Small intestine (tissue), 7 donors: ENCODE measurements around the gene PACRG. TPM values are rescaled to one million over a fixed set of nuclear protein-coding genes. Genes with fewer than 3 reads are reported as not detected.

Experiments
- DNase-seq, 2 donors: peaks; one replicate each; pipeline versions ENCODE4 v3.0.0 to v3.0.0-alpha.2; 2013
- FAIRE-seq: peaks from 2 replicates; lab custom pipeline; 2012; peaks lifted over from hg19 to GRCh38; lab: Jason Lieb, UNC
- H3K27ac ChIP-seq, 3 donors: one replicate each; pipeline ENCODE4 v1.5.1; 2013; ENCODE audit warnings: low read length in 2 of 3, mild to moderate bottlenecking in 2 of 3, control low read depth in 1 of 3, inconsistent platforms in 1 of 3, low read depth in 1 of 3, moderate library complexity in 1 of 3
- H3K27me3 ChIP-seq, 3 donors: one replicate each; pipeline ENCODE4 v1.6.1; 2013; ENCODE audit warnings: low read length in 3 of 3, inconsistent platforms in 1 of 3; ENCODE audit not compliant: control insufficient read depth in 3 of 3, insufficient read depth in 3 of 3
- H3K36me3 ChIP-seq, 3 donors: one replicate each; pipeline ENCODE4 v1.6.1; 2013; ENCODE audit warnings: low read length in 3 of 3, inconsistent platforms in 1 of 3, low read depth in 1 of 3, mild to moderate bottlenecking in 1 of 3, moderate library complexity in 1 of 3; ENCODE audit not compliant: control insufficient read depth in 3 of 3, insufficient read depth in 2 of 3
- H3K4me1 ChIP-seq, 3 donors: one replicate each; pipeline ENCODE4 v1.6.1; 2013; ENCODE audit warnings: low read length in 2 of 3, inconsistent platforms in 1 of 3, low read depth in 1 of 3, mild to moderate bottlenecking in 1 of 3, moderate library complexity in 1 of 3; ENCODE audit not compliant: control insufficient read depth in 3 of 3, insufficient read depth in 2 of 3
- H3K4me3 ChIP-seq, 3 donors: one replicate each; pipeline ENCODE4 v1.5.1; 2013; ENCODE audit warnings: low read length in 3 of 3, control low read depth in 1 of 3, inconsistent platforms in 1 of 3, low read depth in 1 of 3, mild to moderate bottlenecking in 1 of 3, moderate library complexity in 1 of 3
- H3K9me3 ChIP-seq, 2 donors: one replicate each; pipeline ENCODE4 v1.6.1; 2013; ENCODE audit warnings: low read depth in 1 of 2, low read length in 1 of 2; ENCODE audit not compliant: control insufficient read depth in 2 of 2, insufficient read depth in 1 of 2
- WGBS, 3 donors: extraction: QIAGEN DNeasy Blood & Tissue Kit; methylation state at CpG; one replicate each; pipeline ENCODE4 v1.1.7; 2013; 5-methylcytosine and 5-hydroxymethylcytosine counted together
- polyA plus RNA-seq, 4 donors: library from polyadenylated mRNA; stranded (reverse) in 3 of 4; unstranded in 1 of 4; fragments of 200-250 nt in 3 of 4; fragments of 120-200 nt in 1 of 4; gene quantifications; one replicate each; pipeline versions ENCODE4 v1.2.1 to v1.2.3, GENCODE V29; 2013
- donor health status: healthy with polysubstance abuse.
- donor health status: control.
- donor health status: control.
- donor health status: Bipolar disorder and iron deficiency.
- donor health status: healthy.

Gene PACRG
- polyA plus RNA-seq, 4 donors: 0.49 to 1.5 TPM; not detected in 2

DNA sequence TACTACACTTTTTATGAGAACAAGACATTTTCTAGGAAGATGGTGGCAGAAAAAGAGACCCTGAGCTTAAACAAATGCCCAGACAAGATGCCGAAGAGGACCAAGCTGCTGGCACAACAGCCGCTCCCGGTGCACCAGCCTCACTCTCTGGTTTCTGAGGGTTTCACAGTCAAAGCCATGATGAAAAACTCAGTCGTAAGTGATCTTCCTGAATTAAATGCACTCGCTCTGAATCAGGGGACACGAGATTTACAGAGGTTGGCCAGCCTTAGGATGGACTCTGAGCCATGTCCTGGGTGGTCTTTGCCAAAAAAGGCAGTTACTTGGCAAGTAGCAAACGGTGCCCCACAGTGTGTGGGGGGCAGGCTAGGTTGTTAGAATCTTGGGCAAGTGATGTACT lies 423 bp downstream of the PACRG start:
- no peak for DNase-seq
- H3K9me3 ChIP-seq: no peaks in the 10 kb centered on the region
- no peak for FAIRE-seq

DNA sequence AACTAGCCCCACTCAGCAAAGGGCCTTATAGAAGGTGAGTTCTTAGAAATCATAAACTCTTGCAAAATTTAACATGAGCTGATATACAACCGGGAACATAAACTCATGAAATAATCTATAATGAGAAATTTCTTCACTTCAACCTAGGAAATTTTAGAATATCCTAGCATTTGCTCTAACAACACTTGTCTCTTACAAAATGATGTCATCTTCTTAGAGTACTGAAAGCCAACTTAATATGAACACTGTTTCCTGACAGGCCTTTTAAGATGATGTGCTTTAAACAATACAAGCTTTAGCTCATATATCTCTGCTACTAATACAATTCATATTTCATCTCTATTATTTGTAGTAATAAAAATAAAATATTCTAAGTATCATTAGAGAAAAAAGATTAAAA lies 932 bp downstream of the PACRG start:
- WGBS, 3 donors: 74 to 90% (median 82%) methylated on average over 1 of the region's 1 CpG
- no peak for DNase-seq
- H3K4me1 ChIP-seq: peaks cover 2 to 14% (median 5%) of the 10 kb centered on the region in 3 donors
- H3K36me3 ChIP-seq: no peaks in the 10 kb centered on the region
- FAIRE-seq: peak; percentile 39
- no peak overlapping the region for H3K27ac ChIP-seq
- H3K4me3 ChIP-seq: no peak overlapping the region
- no peaks in the 10 kb centered on the region for H3K27me3 ChIP-seq
- H3K9me3 ChIP-seq: no peaks in the 10 kb centered on the region

More for the DNA sequence above, 423 bp downstream of the PACRG start:
- peak overlapping the region in 1 of 3 donors; percentile 29 for H3K4me3 ChIP-seq
- 25 to 41% (median 31%) methylated on average over 7 of the region's 7 CpGs for WGBS, 3 donors
- H3K27ac ChIP-seq: peak overlapping the region; percentile 5 to 63 (median 46)
- H3K36me3 ChIP-seq: no peaks in the 10 kb centered on the region
- peaks cover 2 to 14% (median 5%) of the 10 kb centered on the region in 3 donors for H3K4me1 ChIP-seq
- H3K27me3 ChIP-seq: no peaks in the 10 kb centered on the region

DNA sequence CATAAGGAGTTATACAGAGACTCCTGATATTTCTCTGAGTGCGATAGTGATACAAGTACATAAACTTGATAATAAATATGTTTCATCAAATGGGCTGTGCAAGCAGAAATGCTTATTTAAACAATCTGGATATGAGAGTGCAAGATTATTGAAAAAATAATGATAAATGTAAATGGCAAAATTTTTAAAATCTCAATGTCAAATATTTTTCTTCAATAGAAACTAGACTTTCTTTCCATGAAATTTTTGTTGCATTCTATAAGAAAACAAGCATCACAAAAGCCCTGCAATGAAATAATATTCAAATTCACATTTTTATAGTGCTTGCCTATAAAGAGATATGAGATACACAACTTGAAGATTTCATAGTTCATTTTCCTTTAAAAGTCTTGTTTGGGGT lies 2.7 kb downstream of the PACRG start:
- WGBS, 3 donors: 97 to 100% (median 98%) methylated on average over 1 of the region's 1 CpG
- Histone ChIP-seq H3K27ac (no peak overlapping the region), H3K4me3 (no peak overlapping the region), H3K9me3 (no peaks in the 10 kb centered on the region), H3K36me3 (no peaks in the 10 kb centered on the region), H3K4me1 (peaks cover 0 to 6% (median 1%) of the 10 kb centered on the region in 3 donors), H3K27me3 (no peaks in the 10 kb centered on the region)
- DNase-seq (no peak), FAIRE-seq (no peak)

DNA sequence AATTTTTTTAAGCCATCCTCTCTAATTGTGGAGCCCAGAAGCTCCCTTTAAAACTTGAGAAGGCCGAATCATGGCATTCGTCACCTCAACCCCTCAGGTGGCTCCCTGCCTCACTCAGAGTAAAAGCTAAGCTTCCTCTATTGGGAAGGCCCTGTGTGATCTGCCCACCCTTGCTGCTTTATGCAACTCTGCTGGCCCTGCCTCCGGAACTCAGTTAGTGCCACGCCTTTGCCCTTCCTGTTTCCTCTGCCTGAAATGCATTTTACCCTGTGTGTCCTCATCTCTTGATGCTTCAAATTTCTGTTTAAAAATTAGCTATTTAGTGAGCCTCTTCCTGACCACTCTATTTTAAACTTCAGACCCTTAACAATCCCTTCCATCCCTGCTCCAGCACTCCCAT lies 5.7 kb downstream of the PACRG start:
- H3K9me3 ChIP-seq: no peaks in the 10 kb centered on the region
- no peaks in the 10 kb centered on the region for H3K27me3 ChIP-seq
- no peak overlapping the region for H3K4me3 ChIP-seq
- no peaks in the 10 kb centered on the region for H3K4me1 ChIP-seq
- no peak overlapping the region for H3K27ac ChIP-seq
- FAIRE-seq (no peak), DNase-seq (no peak)
- H3K36me3 ChIP-seq: no peaks in the 10 kb centered on the region
- WGBS, 3 donors: 72 to 75% (median 72%) methylated on average over 4 of the region's 4 CpGs

DNA sequence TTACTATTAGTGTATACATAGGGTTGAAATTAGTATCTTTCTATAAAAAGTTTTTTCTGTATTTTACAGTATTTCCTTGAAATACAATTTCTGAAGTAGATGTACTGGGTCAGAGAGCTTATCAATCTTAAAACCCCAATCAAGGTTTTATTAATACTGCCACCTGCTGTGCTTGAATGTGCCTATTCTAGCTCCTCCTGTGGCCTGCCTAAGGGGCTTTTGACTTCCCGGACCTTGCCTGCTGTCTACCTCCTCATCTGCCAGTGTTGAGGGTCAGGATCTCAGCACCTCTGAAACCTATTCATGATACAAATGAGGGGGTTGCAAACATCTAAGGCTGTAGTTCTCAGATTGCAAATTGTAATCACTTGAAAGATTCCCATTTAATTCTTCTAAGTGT lies 9.2 kb downstream of the PACRG start:
- no peak for FAIRE-seq
- peak in 1 of 2 donors; percentile 38 for DNase-seq

DNA sequence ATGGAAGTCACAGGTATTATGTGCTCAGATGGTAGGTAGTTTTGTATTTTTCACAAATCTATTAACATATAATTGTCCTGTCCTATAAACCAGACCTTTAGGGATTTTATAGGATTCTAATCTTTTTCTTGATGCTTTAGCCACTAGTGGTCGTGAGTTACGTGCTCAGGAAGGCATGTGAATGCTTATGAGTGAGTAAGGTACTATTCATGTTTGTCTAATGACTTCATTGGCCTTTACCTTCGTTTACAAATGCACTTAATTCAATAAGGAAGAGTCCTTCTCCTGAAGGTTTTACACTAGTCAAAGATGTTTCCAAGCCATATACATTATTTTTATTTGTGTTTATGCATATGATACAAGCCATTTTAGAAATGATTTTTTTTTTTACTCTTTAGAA lies 23.0 kb downstream of the PACRG start:
- Histone ChIP-seq H3K27ac (no peak overlapping the region), H3K9me3 (no peaks in the 10 kb centered on the region), H3K4me3 (no peak overlapping the region), H3K27me3 (no peaks in the 10 kb centered on the region), H3K4me1 (no peaks in the 10 kb centered on the region), H3K36me3 (no peaks in the 10 kb centered on the region)
- WGBS, 3 donors: 33 to 50% (median 45%) methylated on average over 3 of the region's 3 CpGs
- no peak for DNase-seq
- no peak for FAIRE-seq

More for the DNA sequence above, 9.2 kb downstream of the PACRG start:
- Histone ChIP-seq H3K27me3 (no peaks in the 10 kb centered on the region), H3K9me3 (no peaks in the 10 kb centered on the region), H3K4me3 (no peak overlapping the region), H3K36me3 (no peaks in the 10 kb centered on the region), H3K4me1 (no peaks in the 10 kb centered on the region), H3K27ac (no peak overlapping the region)
- WGBS, 3 donors: 11 to 47% (median 25%) methylated on average over 1 of the region's 1 CpG

DNA sequence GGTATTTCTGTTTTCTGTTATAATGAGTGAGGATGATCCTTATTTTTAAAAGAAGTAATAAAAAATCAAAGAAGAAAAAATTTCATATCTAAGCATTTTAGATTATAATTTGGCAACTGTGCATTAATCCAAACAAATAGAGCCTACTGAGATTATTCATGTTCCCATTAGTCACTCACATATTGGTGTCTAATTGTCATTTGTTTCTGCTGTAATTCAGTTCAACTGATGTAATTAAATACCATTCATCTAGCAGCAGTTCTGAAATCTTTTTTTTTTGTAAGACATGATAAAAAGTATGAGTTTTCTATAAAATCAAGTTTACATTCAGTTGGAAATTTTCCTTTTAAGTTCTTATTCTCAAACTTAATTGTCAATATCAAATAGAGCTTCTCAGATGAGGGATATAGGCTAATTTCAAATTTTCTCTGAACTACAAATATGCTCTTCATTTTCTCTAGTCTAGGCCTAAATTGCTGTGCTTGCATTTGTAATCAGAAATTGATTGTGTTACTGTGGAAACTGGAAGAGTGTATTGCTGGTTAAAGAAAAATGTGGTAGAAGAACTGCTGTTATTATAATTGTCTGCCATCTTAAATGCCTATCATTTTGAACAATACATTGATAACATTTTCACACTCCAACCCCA lies 23.6 kb downstream of the PACRG start:
- no peaks in the 10 kb centered on the region for H3K27me3 ChIP-seq
- DNase-seq (no peak), FAIRE-seq (no peak)
- no peaks in the 10 kb centered on the region for H3K9me3 ChIP-seq
- H3K4me1 ChIP-seq: no peaks in the 10 kb centered on the region
- no peak overlapping the region for H3K27ac ChIP-seq
- no peak overlapping the region for H3K4me3 ChIP-seq
- no peaks in the 10 kb centered on the region for H3K36me3 ChIP-seq

DNA sequence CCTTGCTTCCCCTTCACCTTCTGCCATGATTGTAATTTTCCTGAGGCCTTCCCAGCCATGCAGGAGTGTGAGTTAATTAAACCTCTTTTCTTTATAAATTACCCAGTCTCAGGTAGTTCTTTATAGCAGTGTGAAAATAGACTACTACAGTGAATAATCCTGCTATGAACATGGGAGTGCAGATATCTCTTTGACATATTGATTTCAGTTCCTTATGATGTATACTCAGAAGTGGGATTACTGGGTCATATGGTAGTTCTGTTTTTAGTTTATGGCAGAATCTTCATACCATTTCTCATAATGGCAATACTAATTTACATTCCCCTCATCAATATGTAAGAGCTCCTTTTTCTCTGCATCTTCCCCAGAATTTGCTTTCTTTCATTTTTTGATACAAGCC lies 26.0 kb downstream of the PACRG start:
- no peak overlapping the region for H3K27ac ChIP-seq
- no peaks in the 10 kb centered on the region for H3K4me1 ChIP-seq
- no peaks in the 10 kb centered on the region for H3K27me3 ChIP-seq
- no peaks in the 10 kb centered on the region for H3K9me3 ChIP-seq
- H3K4me3 ChIP-seq: no peak overlapping the region
- no peak for DNase-seq
- no peak for FAIRE-seq
- H3K36me3 ChIP-seq: no peaks in the 10 kb centered on the region

DNA sequence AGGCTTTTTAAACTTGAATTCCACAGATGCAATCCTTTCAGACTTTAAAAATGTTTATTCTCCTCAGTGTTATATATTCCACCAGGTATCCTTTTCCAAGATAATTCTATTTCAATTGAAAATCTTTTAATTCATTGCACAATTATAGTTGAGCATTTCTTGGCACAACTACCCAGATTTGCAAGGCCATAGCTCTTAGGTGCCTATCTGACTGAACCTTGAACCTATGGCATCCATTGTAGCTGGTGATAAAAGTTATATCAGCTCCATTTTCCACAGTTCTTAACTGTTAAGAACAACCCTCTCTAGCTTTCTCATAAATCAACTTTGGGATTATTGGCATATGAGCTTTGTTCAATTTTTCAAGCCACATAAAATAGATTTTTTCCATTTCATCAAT lies 42.4 kb downstream of the PACRG start:
- H3K9me3 ChIP-seq: no peaks in the 10 kb centered on the region
- DNase-seq: peak in 1 of 2 donors; percentile 5
- no peaks in the 10 kb centered on the region for H3K27me3 ChIP-seq
- no peaks in the 10 kb centered on the region for H3K4me1 ChIP-seq
- no peak overlapping the region for H3K27ac ChIP-seq
- H3K4me3 ChIP-seq: no peak overlapping the region
- no peak for FAIRE-seq
- H3K36me3 ChIP-seq: no peaks in the 10 kb centered on the region
